BLaER1 treated with 17β-estradiol and CSF1 and Interleukin-3, amounts not matched to agents 10 nM and 100 nM (cell line): ENCODE measurements around the gene TENM3.

ENCODE experiments used
- H3K27ac ChIP-seq, 11 experiments: shearing (Covaris generic); formaldehyde crosslinking; 2 replicates each; pipeline ENCODE4 v1.8.1; 2022
- H3K27me3 ChIP-seq, 11 experiments: shearing (Covaris generic); formaldehyde crosslinking; 2 replicates each; pipeline ENCODE4 v1.8.1; 2022
- H3K36me3 ChIP-seq, 11 experiments: shearing (Covaris generic); formaldehyde crosslinking; 2 replicates each; pipeline ENCODE4 v1.8.1; 2022
- H3K4me1 ChIP-seq, 10 experiments: shearing (Covaris generic); formaldehyde crosslinking; 2 replicates each; pipeline ENCODE4 v1.8.1; 2022
- H3K4me2 ChIP-seq, 11 experiments: shearing (Covaris generic); formaldehyde crosslinking; 2 replicates each; pipeline ENCODE4 v1.8.1; 2022
- H3K4me3 ChIP-seq, 10 experiments: shearing (Covaris generic); formaldehyde crosslinking; 2 replicates each; pipeline ENCODE4 v1.8.1; 2022
- H3K9ac ChIP-seq, 11 experiments: shearing (Covaris generic); formaldehyde crosslinking; 2 replicates each; pipeline ENCODE4 v1.8.1; 2022
- H3K9me3 ChIP-seq, 11 experiments: shearing (Covaris generic); formaldehyde crosslinking; replicated peaks in 1 of 11; 2 replicates each; pipeline ENCODE4 v1.8.1; 2022
- H4K20me1 ChIP-seq, 11 experiments: shearing (Covaris generic); formaldehyde crosslinking; 2 replicates each; pipeline ENCODE4 v1.8.1; 2022
- Cebpa-rat ChIP-seq, 11 experiments: shearing (Covaris generic); IDR thresholded peaks; 2 replicates each; pipeline ENCODE4 v1.8.1; 2022

TENM3 gene

DNA sequence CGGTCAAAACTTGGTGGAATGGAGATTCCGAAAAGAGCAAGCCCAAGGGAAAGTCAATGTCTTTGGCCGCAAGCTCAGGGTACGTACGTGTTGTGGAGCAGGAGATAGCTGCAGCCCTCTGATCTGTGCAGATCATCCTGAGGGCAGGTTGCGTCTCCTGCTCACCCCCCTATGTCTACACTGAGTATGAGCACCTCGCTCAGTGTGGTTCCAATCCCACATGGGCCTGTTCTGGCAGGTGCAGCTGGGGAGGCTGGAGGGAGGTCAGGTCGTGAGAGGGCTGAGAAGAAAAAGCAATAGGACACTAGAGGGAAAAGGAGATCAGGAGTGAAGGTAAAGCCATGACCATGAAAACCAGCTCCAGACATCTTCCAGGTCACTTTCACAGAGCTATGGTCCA is 531.9 kb downstream of the TENM3 start:
- H3K4me3 ChIP-seq: no peak overlapping the region
- H3K27me3 ChIP-seq: no peaks in the 10 kb centered on the region
- peaks cover 0 to 22% (median 7%) of the 10 kb centered on the region in 11 experiments; a peak in 8 of 22 replicates for H3K36me3 ChIP-seq
- no peaks in the 10 kb centered on the region; a peak in 1 of 22 replicates for H4K20me1 ChIP-seq
- no peak overlapping the region for H3K9ac ChIP-seq
- H3K9me3 ChIP-seq: no peaks in the 10 kb centered on the region; a peak in 1 of 22 replicates
- H3K4me2 ChIP-seq: no peak overlapping the region
- H3K4me1 ChIP-seq: no peaks in the 10 kb centered on the region
- TF ChIP-seq Cebpa-rat (IDR thresholded peaks at IDR 0.05): no peak
- no peak overlapping the region for H3K27ac ChIP-seq

DNA sequence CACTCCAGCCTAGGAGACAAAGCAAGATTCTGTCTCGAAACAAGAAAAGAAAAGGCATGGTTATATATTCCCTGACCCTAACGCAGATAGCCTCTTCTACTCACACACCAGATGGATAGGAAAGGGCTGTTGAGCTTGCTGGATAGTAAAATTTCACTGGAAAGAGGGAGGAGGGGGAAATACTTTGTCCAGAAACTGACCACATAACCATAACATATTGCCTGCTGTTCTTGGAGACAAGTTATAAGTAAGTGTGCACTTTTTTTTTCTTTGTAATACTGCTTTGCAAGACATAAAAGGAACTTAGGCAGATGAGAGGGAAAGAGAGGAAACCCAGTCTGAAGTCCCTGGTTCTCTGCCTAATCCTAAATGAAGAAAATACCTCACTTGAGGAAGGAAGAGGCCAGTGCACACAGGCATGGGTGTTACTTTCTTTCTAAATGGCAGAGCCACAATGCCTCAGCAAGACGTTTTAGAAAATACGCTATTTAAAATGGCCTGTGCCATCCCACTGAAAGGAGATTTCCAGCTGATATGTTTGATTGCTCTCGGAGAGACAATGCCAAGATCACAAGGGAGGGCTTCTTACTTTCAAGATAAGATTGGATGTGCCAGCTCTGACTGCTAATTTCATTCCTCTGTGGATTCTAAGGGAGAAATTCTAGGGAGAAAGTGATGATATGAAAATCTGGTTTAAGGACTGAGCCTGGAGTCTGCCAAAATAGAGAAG is 533.3 kb downstream of the TENM3 start:
- no peak overlapping the region for H3K4me3 ChIP-seq
- H3K9me3 ChIP-seq: no peaks in the 10 kb centered on the region; a peak in 1 of 22 replicates
- no peaks in the 10 kb centered on the region for H3K4me1 ChIP-seq
- H3K36me3 ChIP-seq: peaks cover 0 to 22% (median 7%) of the 10 kb centered on the region in 11 experiments; a peak in 8 of 22 replicates
- no peak overlapping the region for H3K9ac ChIP-seq
- H3K4me2 ChIP-seq: no peak overlapping the region
- no peaks in the 10 kb centered on the region for H3K27me3 ChIP-seq
- no peaks in the 10 kb centered on the region; a peak in 1 of 22 replicates for H4K20me1 ChIP-seq
- no peak for TF ChIP-seq Cebpa-rat (IDR thresholded peaks at IDR 0.05)
- H3K27ac ChIP-seq: no peak overlapping the region

DNA sequence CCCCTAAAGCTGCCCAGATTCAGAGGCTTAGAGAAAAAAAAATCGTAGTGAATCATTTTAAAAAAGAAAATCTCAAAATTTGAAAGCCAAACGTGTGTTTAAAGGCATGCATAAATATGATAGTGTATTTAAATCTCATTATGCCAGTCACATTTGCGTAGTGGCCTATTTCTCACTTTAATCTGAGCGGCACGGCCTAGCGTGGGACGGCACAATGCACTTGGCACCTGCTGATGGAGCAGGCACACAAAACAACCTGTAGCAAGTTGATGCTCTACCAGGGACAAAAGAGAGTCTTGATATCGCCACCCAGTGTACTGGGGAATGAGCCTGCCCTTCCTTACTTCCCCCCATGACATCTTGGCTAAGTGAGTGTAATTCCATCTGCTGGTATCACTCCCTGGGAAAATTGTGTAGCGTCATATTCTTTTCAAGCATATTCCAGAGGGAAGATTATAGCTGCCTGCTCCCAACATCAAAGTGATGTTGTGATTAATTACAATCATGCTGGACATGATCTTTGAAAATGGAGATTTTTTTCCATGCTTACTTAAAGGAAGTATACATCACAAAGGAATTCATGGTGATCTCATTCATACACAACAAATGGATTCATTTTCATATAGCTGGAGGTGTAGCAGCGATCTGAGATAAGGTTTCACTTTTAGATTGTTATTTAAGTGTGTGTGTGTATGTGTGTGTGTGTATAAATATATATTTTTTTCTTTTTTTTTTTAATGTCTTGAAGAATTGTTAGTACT is 535.2 kb downstream of the TENM3 start:
- Histone ChIP-seq H3K4me1 (no peaks in the 10 kb centered on the region), H3K27ac (no peak overlapping the region), H3K4me3 (no peak overlapping the region), H3K36me3 (peaks cover 0 to 22% (median 7%) of the 10 kb centered on the region in 11 experiments; a peak in 8 of 22 replicates), H3K4me2 (no peak overlapping the region), H3K9me3 (no peaks in the 10 kb centered on the region; a peak in 1 of 22 replicates), H3K9ac (no peak overlapping the region), H4K20me1 (no peaks in the 10 kb centered on the region; a peak in 1 of 22 replicates), H3K27me3 (no peaks in the 10 kb centered on the region)
- TF ChIP-seq Cebpa-rat (IDR thresholded peaks at IDR 0.05): no peak

GRCh38 chr4:182786991-182787390 is 543.8 kb downstream of the TENM3 start:
- Histone ChIP-seq H3K4me3 (no peak overlapping the region), H3K27me3 (no peaks in the 10 kb centered on the region), H3K9me3 (peaks cover 0 to 8% (median 4%) of the 10 kb centered on the region in 11 experiments; a peak in 8 of 22 replicates), H3K27ac (no peak overlapping the region), H3K4me1 (no peaks in the 10 kb centered on the region), H3K9ac (no peak overlapping the region), H4K20me1 (no peaks in the 10 kb centered on the region), H3K4me2 (no peak overlapping the region), H3K36me3 (peaks cover 0 to 25% (median 7%) of the 10 kb centered on the region in 11 experiments; a peak in 11 of 22 replicates)
- TF ChIP-seq Cebpa-rat (IDR thresholded peaks at IDR 0.05): no peak

- no peak for TF ChIP-seq Cebpa-rat (IDR thresholded peaks at IDR 0.05)
- H3K4me1 ChIP-seq: no peaks in the 10 kb centered on the region
- no peaks in the 10 kb centered on the region for H3K27me3 ChIP-seq
- no peak overlapping the region for H3K4me3 ChIP-seq
- peaks cover 3 to 37% (median 18%) of the 10 kb centered on the region in 11 experiments; a peak in 19 of 22 replicates for H3K36me3 ChIP-seq
- no peaks in the 10 kb centered on the region for H4K20me1 ChIP-seq
- H3K27ac ChIP-seq: no peak overlapping the region
- no peak overlapping the region for H3K4me2 ChIP-seq
- no peak overlapping the region for H3K9ac ChIP-seq
- peaks cover 0 to 18% (median 5%) of the 10 kb centered on the region in 11 experiments; a peak in 13 of 22 replicates for H3K9me3 ChIP-seq
Observed at GRCh38 chr4:182788201-182788600, 545.0 kb downstream of the TENM3 start.

DNA sequence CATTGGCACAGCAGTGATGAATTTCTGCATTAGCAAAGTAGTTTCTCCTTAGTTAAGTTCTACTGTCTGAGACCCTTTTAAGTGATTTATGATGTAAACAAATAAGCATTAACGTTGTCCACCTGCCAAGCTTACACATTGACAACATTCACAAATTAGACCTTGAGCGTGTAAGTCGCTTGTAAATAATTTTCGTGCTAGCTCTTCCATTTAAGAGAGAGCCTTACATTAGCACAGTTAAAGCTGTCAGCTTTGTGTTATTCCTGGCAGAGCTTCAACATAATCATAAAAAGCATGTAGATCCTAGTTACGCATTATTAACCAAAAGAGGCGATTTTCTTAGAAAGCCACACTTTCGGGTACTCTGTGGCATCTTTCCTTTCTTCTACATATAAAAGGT is 546.3 kb downstream of the TENM3 start:
- Histone ChIP-seq H3K4me3 (no peak overlapping the region), H3K4me2 (no peak overlapping the region), H3K9me3 (peaks cover 4 to 32% (median 15%) of the 10 kb centered on the region in 11 experiments; a peak in 21 of 22 replicates), H3K27ac (no peak overlapping the region), H3K9ac (no peak overlapping the region), H3K4me1 (no peaks in the 10 kb centered on the region), H4K20me1 (no peaks in the 10 kb centered on the region), H3K36me3 (peaks cover 3 to 50% (median 31%) of the 10 kb centered on the region in 11 experiments; a peak in 19 of 22 replicates), H3K27me3 (no peaks in the 10 kb centered on the region)
- no peak for TF ChIP-seq Cebpa-rat (IDR thresholded peaks at IDR 0.05)

GRCh38 chr4:182795446-182796238 is 552.4 kb downstream of the TENM3 start:
- Histone ChIP-seq H3K4me3 (no peak overlapping the region), H3K27ac (no peak overlapping the region), H4K20me1 (no peaks in the 10 kb centered on the region), H3K4me2 (no peak overlapping the region), H3K27me3 (no peaks in the 10 kb centered on the region), H3K9ac (no peak overlapping the region), H3K9me3 (peaks cover 31 to 62% (median 39%) of the 10 kb centered on the region in 11 experiments), H3K36me3 (peaks cover 3 to 67% (median 52%) of the 10 kb centered on the region in 11 experiments), H3K4me1 (no peaks in the 10 kb centered on the region)
- no peak for TF ChIP-seq Cebpa-rat (IDR thresholded peaks at IDR 0.05)

- Histone ChIP-seq H3K4me1 (peaks cover 7 to 21% (median 16%) of the 10 kb centered on the region in 10 experiments), H4K20me1 (no peaks in the 10 kb centered on the region), H3K27ac (no peak overlapping the region), H3K36me3 (peaks cover 0 to 38% (median 28%) of the 10 kb centered on the region in 11 experiments; a peak in 19 of 22 replicates), H3K9ac (no peak overlapping the region), H3K4me3 (peak overlapping the region in 3 of 10 experiments; percentile 4 to 41 (median 26); a peak in 5 of 20 replicates), H3K9me3 (peaks cover 23 to 42% (median 30%) of the 10 kb centered on the region in 11 experiments), H3K4me2 (no peak overlapping the region), H3K27me3 (no peaks in the 10 kb centered on the region)
- no peak for TF ChIP-seq Cebpa-rat (IDR thresholded peaks at IDR 0.05)
Observed at GRCh38 chr4:182799515-182800215, 556.5 kb downstream of the TENM3 start.
